Measurements from ENCODE around the gene LPCAT2. TPM values are rescaled to one million over a fixed set of nuclear protein-coding genes. Genes with fewer than 3 reads are reported as not detected.

Gene LPCAT2
- total and polyA plus RNA-seq, 2 of the 8 experiments (the other 6 are each of a cell fraction or from before 2014, with no cell fraction given), result 2.2 to 10.6 TPM

- Histone ChIP-seq H2AK5ac (ENCODE audit: low read depth, low read length) (no peak overlapping the region), H3K4ac (replicated peaks; ENCODE audit: insufficient read length, low read depth, low read length) (no peak overlapping the region), H2BK12ac (ENCODE audit: low read depth, low read length) (no peak overlapping the region), H3K36me3 (ENCODE audit: control insufficient read depth in 2 of 4, insufficient read depth in 4 of 4, low read length in 3 of 4) (no peaks in the 10 kb centered on the region), H3K79me2 (ENCODE audit: control insufficient read depth in 1 of 2, insufficient read depth in 2 of 2, low read length in 2 of 2) (no peaks in the 10 kb centered on the region), H3K4me2 (ENCODE audit: insufficient read depth in 1 of 2, low read depth in 2 of 2, low read length in 2 of 2) (no peak overlapping the region), H3K79me1 (ENCODE audit: low read depth, low read length) (no peaks in the 10 kb centered on the region), H2BK20ac (ENCODE audit: low read length) (no peak overlapping the region), H3K9me3 (ENCODE audit: insufficient read depth in 2 of 2, low read depth in 1 of 2, low read length in 1 of 2) (peaks cover 0 to 2% of the 10 kb centered on the region in 2 experiments; a peak in 1 of 4 replicates), H3K4me1 (replicated peaks in 1 of 4; ENCODE audit: control insufficient read depth in 3 of 4, insufficient read depth in 4 of 4, low read length in 3 of 4) (no peaks in the 10 kb centered on the region), H2BK5ac (ENCODE audit: low read depth, low read length) (no peak overlapping the region), H3K56ac (replicated peaks; ENCODE audit: insufficient read length, low read depth, low read length) (no peak overlapping the region), H3K23me2 (ENCODE audit: low read depth, low read length) (no peaks in the 10 kb centered on the region), H3K4me3 (ENCODE audit: extremely low read depth in 1 of 4, insufficient read depth in 2 of 4, low read depth in 3 of 4, low read length in 4 of 4) (no peak overlapping the region), H4K5ac (ENCODE audit: insufficient read length, low read depth, low read length) (no peak overlapping the region), H4K8ac (ENCODE audit: extremely low read depth, insufficient read depth, low read length) (no peak overlapping the region), H3K14ac (ENCODE audit: insufficient read length) (no peak overlapping the region), H3K9ac (replicated peaks in 1 of 4; ENCODE audit: extremely low read depth in 1 of 4, low read depth in 3 of 4, low read length in 3 of 4) (no peak overlapping the region), H2BK120ac (replicated peaks; ENCODE audit: low read depth, low read length) (no peak overlapping the region), H4K91ac (replicated peaks; ENCODE audit: insufficient read length, low read length) (no peak overlapping the region), H4K20me1 (replicated peaks in 1 of 2; ENCODE audit: control insufficient read depth in 1 of 2, insufficient read depth in 2 of 2, low read length in 2 of 2) (no peaks in the 10 kb centered on the region), H2BK15ac (ENCODE audit: low read length) (no peak overlapping the region), H2AFZ (ENCODE audit: low read length) (no peak overlapping the region), H3K23ac (ENCODE audit: insufficient read length) (no peak overlapping the region), H3K27me3 (replicated peaks in 1 of 4; ENCODE audit: control insufficient read depth in 3 of 4, extremely low read depth in 1 of 4, insufficient read depth in 3 of 4, low read length in 3 of 4) (no peaks in the 10 kb centered on the region), H3K18ac (ENCODE audit: extremely low read depth, low read length) (no peak overlapping the region), H3K27ac (ENCODE audit: low read depth, low read length) (no peak overlapping the region)
- no peak for TF ChIP-seq KDM1A (IDR thresholded peaks at IDR 0.05; ENCODE audit: borderline replicate concordance, low read length)
- no peak for TF ChIP-seq SUZ12 (IDR thresholded peaks at IDR 0.05; ENCODE audit: low read length)
- TF ChIP-seq SIX5 (IDR thresholded peaks at IDR 0.05; ENCODE audit: low read depth, low read length), result no peak
- TF ChIP-seq SIN3A (conservative IDR thresholded peaks at IDR 0.05 in 1 of 2, IDR thresholded peaks at IDR 0.05 in 1 of 2; ENCODE audit: low read depth in 1 of 2, low read length in 2 of 2), result no peak
- no peak for TF ChIP-seq CHD1 (IDR thresholded peaks at IDR 0.05; ENCODE audit: low read depth, low read length)
- no peak for TF ChIP-seq GTF2F1 (IDR thresholded peaks at IDR 0.05; ENCODE audit: borderline replicate concordance, low read depth, low read length)
- TF ChIP-seq MAFK (IDR thresholded peaks at IDR 0.05; ENCODE audit: low read depth, low read length), result no peak
- TF ChIP-seq BCL11A (IDR thresholded peaks at IDR 0.05; ENCODE audit: low read depth in 2 of 2, low read length in 2 of 2), result no peak
- WGBS, 2 experiments (ENCODE audit: extremely low coverage in 1 of 2, insufficient coverage in 1 of 2, insufficient read length in 1 of 2, insufficient replicate concordance in 2 of 2, low coverage in 1 of 2, low lambda C conversion rate in 2 of 2, missing lambda C conversion rate in 1 of 2), result 92% methylated on average over 6 of the region's 6 CpGs; no CpG with 5 or more reads in 1 of the 2 experiments
- DNase-seq (ENCODE audit: low read depth in 1 of 2, low spot score in 2 of 2) (no peak), FAIRE-seq (no peak)
- ChIA-PET CTCF (ENCODE audit: partially characterized antibody) (no interaction called here), POLR2A (ENCODE audit: partially characterized antibody) (no interaction called here)
These were observed 79.9 kb downstream of the LPCAT2 start for GRCh38 chr16:55588799-55589198.
